ENCODE results near the gene YPEL2.

DNA sequence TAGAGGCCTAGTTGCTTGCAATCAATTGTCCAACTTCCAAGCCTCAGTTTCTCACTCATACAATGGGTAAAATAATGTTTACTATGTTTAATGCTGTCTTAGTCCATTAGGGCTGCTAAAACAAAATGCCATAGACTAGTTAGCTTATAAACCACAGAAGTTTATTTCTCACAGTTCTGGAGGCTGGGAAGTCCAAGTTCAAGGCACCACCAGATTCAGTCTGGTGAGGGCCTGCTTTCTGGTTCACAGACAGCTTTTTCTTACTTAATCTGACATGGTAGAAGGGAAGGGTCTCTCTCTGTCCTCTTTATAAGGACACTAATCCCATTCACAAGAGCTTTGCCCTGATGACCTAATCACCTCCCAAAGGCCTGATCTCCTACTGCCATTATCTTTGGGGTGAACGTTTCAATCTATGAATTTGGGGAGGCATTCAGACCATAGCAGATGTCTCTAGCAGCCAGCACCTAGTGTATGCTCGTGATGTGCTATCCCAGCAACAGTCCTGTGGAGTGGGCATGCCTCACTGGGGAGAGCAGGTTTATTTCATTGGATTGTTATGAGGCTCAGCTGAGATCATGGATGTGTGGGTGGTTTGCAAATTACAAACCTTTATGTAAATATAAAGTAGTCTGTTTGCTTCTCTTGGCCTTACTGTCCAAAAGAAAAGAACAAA lies 25.2 kb downstream of the YPEL2 start:
- TF ChIP-seq, protein P1, sequence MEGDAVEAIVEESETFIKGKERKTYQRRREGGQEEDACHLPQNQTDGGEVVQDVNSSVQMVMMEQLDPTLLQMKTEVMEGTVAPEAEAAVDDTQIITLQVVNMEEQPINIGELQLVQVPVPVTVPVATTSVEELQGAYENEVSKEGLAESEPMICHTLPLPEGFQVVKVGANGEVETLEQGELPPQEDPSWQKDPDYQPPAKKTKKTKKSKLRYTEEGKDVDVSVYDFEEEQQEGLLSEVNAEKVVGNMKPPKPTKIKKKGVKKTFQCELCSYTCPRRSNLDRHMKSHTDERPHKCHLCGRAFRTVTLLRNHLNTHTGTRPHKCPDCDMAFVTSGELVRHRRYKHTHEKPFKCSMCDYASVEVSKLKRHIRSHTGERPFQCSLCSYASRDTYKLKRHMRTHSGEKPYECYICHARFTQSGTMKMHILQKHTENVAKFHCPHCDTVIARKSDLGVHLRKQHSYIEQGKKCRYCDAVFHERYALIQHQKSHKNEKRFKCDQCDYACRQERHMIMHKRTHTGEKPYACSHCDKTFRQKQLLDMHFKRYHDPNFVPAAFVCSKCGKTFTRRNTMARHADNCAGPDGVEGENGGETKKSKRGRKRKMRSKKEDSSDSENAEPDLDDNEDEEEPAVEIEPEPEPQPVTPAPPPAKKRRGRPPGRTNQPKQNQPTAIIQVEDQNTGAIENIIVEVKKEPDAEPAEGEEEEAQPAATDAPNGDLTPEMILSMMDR (IDR thresholded peaks at IDR 0.05): no peak
- TF ChIP-seq POLR2A (IDR thresholded peaks at IDR 0.05): no peak
